ENCODE measurements around the gene SPINK8.

GRCh38 chr3:48301800-48302166, 31.7 kb downstream of the SPINK8 start:
- TF ChIP-seq CTCF (IDR thresholded peaks at IDR 0.05) (no peak), EZH2 (IDR thresholded peaks at IDR 0.05; ENCODE audit: borderline replicate concordance, insufficient read depth, low read depth, low read length, poor library complexity, severe bottlenecking) (no peak)

Data from B cell (primary cell).